GM21423 (cell line): ENCODE results near the gene FIGN.

ENCODE experiments used
- ATAC-seq: cut with Tn5 transposase; IDR thresholded peaks from one replicate; pipeline ENCODE4 v1.9.1; 2021; ENCODE audit warnings: mild to moderate bottlenecking, moderate library complexity; ENCODE audit not compliant: unreplicated experiment

The FIGN gene

GRCh38 chr2:163621445-163622004 lies 114.3 kb downstream of the FIGN start:
- ATAC-seq, result no peak

DNA sequence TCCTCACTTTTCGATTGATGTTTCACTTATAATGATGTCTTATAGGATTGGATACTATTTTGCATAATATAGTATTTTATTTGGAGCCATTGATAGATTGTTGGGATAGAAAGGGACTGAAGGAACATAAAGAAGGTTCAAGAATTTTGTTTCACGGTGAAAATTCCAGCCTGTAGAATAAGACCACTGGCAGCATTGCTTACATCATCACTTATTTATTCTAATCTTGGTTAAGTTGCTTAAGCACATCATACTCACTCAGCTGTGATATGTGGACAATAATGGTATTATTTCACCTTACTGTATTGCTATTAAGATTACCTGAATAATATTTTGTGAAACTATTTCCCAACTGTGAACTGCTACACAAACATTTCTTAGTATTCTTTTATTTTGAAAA lies 118.3 kb downstream of the FIGN start:
- ATAC-seq, result no peak

- ATAC-seq, result no peak
These were observed 122.5 kb downstream of the FIGN start for GRCh38 chr2:163613266-163613731.

- ATAC-seq, result no peak
These were observed 123.5 kb downstream of the FIGN start for GRCh38 chr2:163612332-163612731.

GRCh38 chr2:163611557-163611906 lies 124.3 kb downstream of the FIGN start:
- ATAC-seq, result no peak

GRCh38 chr2:163610817-163611556 lies 124.8 kb downstream of the FIGN start:
- ATAC-seq, result no peak

- no peak for ATAC-seq
These were observed 128.2 kb downstream of the FIGN start for GRCh38 chr2:163607630-163608029.

GRCh38 chr2:163606878-163607277 lies 128.9 kb downstream of the FIGN start:
- no peak for ATAC-seq

- ATAC-seq, result no peak
These were observed 130.0 kb downstream of the FIGN start for GRCh38 chr2:163605779-163606178.

DNA sequence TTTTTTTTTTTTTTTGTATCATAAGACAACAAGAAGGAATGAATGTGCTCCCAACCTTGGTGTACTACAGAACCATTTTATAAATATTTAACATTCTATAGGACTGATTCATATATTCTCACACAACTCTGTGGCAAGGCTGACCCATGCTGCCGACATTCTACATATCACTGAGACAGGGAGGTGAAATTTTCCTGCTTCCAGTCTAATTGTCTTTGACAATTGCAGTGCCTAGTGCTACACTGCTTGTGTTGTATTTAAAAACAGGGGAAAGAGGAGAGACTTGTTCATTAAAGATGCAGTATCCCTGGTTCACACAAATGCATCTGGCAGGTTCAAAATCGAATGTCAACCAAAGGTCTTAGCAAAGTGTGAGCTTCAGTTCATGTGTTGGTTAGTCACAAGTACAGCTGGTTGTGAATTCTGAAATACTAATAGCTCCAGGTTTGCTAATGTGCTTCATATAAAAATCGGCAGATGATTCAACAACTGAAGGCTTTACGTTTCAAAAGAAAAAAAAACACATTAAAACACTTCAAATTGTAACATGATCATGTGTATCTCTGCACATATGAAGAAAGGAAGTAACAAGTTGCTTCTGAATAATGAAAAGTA lies 130.8 kb downstream of the FIGN start:
- no peak for ATAC-seq

GRCh38 chr2:163602196-163602595 lies 133.6 kb downstream of the FIGN start:
- ATAC-seq, result no peak

- ATAC-seq, result no peak
These were observed 134.4 kb downstream of the FIGN start for GRCh38 chr2:163601377-163601776.

DNA sequence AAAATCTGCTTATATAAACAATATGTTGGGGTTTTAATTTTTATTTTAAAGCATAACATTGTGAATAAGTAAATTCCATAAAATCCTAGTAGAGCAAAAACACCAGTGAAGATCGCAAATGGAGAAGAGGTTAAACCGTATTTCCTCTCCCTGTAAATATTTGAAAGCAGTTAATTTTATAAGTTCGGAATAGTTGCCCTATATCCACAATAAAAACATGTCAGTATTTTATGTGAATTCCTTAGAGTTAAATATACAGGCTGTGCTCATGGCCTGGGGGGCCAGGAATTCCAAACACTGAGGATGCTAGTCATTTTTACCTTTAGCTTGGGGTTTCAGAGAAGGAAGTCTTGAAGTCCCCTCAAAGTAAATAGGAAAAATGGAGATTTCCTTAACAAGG lies 135.0 kb downstream of the FIGN start:
- ATAC-seq, result no peak

DNA sequence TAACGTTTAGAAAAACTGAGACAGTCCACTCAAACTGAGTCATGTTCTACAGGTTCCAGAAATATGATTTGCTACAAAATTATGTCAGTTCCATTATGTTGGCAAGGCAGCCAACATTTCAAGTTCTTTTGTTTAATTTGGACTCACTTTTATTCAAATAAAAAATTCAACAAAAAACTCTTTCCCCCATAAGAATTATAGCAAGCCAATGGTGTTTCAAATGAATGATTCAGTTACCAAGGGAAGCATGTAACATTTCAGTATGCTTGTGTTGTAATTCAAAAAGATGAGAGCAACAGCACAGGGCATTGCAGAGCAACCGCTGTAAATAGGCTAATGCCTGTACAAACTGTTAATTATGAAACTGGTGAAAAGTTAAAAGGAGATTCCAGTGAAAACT lies 140.8 kb downstream of the FIGN start:
- no peak for ATAC-seq

DNA sequence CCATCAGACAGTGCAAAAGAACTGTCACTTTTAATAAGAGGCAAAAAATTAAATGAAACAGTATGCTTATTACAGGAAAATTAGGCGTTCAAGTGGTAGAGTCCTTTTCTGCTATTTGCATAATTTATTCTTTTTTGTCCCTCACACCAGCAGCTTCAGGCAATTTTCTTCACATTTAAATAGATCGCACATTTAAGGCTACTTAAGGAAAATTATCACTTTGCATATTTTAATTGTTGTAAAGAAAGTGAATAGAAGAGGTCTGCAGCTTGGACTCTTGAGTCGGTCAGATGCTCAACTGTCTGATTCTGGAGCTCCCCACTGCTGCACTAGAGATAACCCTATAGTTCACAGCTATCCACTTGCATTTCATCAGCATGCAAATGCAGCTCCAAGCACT lies 141.3 kb downstream of the FIGN start:
- no peak for ATAC-seq

DNA sequence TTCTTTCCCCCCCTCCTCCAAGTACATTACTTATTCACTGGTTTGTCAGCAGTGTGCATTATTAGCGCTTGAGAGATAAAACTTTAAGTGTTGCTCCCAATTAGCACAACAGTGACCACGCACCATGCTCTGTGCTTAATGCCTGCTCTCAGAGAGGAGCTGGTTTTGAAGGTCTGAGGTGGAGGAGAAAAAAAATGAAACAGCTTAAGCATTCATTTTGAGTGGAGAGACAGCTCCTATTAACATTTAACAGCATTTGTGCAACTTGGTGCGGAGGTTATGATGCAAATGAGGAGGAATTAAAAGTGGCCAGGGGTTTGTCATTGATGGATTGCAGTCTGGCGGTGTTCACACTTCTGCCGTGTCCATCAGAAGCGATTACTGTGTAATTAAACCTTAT lies 141.8 kb downstream of the FIGN start:
- no peak for ATAC-seq

DNA sequence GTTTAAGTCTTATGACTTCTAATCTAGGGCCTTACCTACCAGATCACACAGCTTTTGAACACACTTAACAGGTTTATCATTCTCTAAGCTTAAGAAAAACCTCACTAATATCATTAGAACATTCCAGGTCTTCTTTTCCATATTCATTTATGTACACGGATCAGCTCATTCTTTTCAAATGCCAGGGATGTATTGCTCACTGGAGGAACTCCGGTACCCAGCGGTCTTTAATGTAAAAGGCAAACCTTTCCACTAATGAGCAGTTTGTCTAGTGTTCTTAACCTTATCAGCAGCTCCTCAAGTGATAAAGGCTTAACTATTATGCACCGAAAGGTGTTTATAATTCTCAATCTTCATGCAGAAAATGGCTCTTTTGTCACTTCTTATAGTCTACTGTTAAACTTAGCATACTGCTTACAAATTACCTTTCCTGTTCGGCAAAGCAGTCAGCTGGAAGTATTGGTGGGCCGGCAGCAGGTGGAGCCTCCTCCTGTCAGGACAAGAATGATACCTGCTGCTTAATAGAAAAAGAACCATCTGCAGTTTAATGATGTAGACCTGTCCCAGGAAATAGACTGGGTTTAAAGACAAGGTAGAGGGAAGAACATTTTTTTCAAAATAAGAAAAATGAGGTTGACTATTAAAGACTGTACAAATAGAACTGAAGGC lies 142.7 kb downstream of the FIGN start:
- no peak for ATAC-seq

GRCh38 chr2:163591461-163591860 lies 144.3 kb downstream of the FIGN start:
- no peak for ATAC-seq

DNA sequence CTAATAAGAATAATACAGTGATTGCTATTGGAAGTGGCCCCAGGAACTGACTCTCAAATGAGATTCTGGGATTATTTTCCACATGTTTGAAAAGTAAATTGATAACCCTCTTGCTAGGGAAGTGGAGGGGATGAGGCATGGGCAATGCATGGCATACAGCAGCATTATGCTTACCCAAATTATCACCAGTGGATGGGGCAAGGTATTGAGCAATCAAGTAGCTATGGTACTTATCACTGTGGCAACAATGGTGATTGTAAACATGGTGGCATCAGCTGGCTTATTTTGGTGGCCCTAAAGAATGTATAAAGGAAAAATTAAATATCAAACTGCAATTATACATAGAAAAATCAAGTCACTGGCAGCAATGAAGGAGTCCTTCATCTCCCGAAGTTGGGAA lies 155.1 kb downstream of the FIGN start:
- no peak for ATAC-seq

DNA sequence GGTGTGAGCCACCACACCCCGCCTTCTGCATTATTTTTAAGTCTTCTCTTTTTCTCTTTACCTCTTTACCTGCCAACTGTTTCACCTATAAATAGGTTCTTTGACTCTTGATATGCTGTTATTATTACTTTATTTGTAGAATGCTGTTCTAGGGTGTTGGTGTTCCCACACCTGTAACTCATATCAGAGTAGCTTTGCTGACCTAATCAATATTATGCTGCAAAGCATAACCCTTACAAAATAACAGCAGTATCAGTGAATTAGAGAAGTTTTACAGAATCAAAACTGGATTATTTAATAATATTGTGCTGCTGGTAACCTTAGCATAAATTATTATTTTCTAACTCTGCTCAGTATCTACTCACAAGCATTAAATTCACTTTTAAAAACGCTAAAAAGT lies 161.5 kb downstream of the FIGN start:
- no peak for ATAC-seq

GRCh38 chr2:163573652-163574051 lies 162.2 kb downstream of the FIGN start:
- ATAC-seq, result no peak

DNA sequence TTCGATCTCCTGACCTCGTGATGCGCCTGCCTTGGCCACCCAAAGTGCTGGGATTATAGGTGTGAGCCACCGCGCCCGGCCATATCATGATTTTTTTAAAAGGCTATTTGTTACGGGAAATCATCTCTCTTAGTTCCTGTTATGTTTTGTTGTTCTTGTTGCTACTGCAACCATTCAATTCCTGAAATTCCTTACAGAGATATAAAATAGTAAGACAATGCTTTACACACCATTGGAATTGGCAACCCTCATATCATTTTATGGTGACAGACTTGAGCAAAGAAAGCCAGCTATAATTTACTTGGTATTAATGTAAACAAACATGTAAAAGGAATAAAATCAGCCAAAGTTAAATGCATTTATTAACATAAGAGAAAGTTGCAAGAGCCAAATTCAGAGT lies 163.0 kb downstream of the FIGN start:
- no peak for ATAC-seq
